Ishikawa (cell line): ENCODE measurements around the gene GPATCH3.

ENCODE experiments used
- EP300 ChIP-seq: IDR thresholded peaks from 2 replicates; pipeline ENCODE4 v1.6.1; 2012; ENCODE audit warnings: borderline replicate concordance
- MAX ChIP-seq: IDR thresholded peaks from 2 replicates; pipeline ENCODE4 v1.6.1; 2012
- REST ChIP-seq: IDR thresholded peaks from 2 replicates; pipeline ENCODE4 v1.6.1; 2012; ENCODE audit warnings: low read depth, mild to moderate bottlenecking
- TAF1 ChIP-seq: IDR thresholded peaks from 2 replicates; pipeline ENCODE4 v1.6.1; 2012; ENCODE audit warnings: low read depth, mild to moderate bottlenecking

- TF ChIP-seq TAF1, result no peak
- TF ChIP-seq EP300, result no peak
- TF ChIP-seq REST, result no peak
- no peak for TF ChIP-seq MAX
Observed at GRCh38 chr1:26910343-26911160, 10.3 kb upstream of the GPATCH3 start.
